ENCODE data around the gene LCA5.
"Not testable (repeated sequence)": the region's sequence is repeated elsewhere in the genome, so short reads cannot be mapped to it uniquely, and the experiment has no call there.

The LCA5 gene

GRCh38 chr6:79536954-79537747 is at the start of gene LCA5:
LCA5 (minus strand) TSS chr6:79537430; CDS start chr6:79518894, 18,536 bp downstream.
- DNase-seq (ENCODE audit: low spot score), result peak; percentile 94

GRCh38 chr6:79586548-79586947 is 49.3 kb upstream of the LCA5 start:
- peak; percentile 48 for DNase-seq (ENCODE audit: low spot score)

- DNase-seq (ENCODE audit: low spot score), result no peak
Measured at GRCh38 chr6:79584332-79584731, 47.1 kb upstream of the LCA5 start.

- not testable (repeated sequence) for DNase-seq (ENCODE audit: low spot score)
Measured at GRCh38 chr6:79577926-79578325, 40.7 kb upstream of the LCA5 start.

- peak; percentile 23 for DNase-seq (ENCODE audit: low spot score)
Measured at GRCh38 chr6:79574630-79575225, 37.5 kb upstream of the LCA5 start.

GRCh38 chr6:79574174-79574573 is 36.9 kb upstream of the LCA5 start:
- no peak for DNase-seq (ENCODE audit: low spot score)

DNA sequence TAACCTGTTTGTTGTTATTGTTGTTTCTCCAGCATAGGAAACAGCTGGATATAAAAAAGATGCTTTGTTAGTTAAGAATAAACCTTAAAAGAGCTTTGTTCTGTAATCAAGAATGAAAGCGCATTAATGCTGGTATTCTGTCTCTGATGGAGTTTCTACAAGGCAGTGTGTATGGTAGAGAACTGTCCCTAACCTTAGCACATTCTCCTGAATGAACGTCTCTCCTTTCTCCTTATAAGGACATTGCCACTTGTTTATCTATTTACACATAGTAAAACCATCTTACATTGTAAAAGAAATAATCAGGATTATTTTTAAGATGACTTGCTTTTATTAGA is 33.8 kb upstream of the LCA5 start:
- DNase-seq (ENCODE audit: low spot score), result no peak

DNA sequence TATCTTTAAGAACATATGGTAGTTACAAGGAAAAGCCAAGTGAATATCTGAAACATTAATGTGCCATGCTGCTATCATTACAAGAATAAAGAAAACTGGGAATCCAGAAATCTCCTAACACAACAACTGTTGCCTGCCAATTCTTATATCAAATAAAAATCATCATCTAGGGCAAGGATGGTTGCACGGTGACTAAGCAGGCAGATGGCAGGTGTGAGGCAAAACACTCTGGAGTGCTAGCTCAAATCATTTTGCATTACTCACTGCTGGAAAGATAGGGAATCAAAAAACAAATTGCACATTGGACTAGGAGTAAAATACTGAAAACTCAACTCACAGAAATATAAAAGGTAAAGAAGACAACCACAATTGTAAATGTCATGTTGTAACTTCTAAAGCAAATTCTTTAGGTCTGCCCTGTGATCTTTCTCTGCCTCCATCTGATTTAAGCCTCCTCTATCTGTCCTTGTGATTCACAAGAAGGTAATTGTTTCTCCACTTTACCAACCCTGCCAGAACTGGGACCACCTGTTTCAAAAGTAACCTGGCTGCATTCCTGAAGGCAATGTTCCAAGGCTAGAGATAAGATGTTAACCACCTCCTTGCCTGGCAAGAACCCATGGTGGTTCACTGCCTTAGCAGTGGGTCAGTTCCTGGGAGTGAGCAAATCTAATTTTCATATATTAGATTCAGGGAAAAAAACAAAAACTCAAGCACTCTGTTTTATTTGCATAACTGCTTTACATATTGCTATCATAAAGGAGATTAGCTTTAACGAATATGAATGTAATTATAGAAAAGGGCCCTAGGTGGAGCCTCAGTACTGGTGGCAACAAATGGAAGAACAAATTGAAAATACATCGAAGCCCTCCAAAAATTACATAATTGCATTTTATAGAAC is 33.1 kb upstream of the LCA5 start:
- DNase-seq (ENCODE audit: low spot score), result peak; percentile 50

DNA sequence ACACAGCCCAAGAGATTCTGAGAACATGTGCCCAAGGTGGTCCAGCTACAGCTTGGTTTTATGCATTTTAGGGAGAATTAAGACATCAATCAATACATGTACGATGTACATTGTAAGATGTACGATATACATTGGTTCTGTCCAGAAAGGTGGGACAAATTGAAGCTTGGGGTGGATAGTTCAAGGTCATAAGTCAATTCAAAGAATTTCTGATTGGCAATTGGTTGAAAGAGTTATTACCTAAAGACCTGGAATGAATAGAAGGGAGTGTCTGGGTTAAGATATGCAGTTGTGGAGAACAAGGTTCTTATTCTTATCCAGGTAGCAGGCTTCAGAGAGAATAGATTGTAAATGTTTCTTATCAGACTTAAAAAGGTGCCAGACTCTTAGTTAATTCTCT is 31.8 kb upstream of the LCA5 start:
- DNase-seq (ENCODE audit: low spot score), result no peak

DNA sequence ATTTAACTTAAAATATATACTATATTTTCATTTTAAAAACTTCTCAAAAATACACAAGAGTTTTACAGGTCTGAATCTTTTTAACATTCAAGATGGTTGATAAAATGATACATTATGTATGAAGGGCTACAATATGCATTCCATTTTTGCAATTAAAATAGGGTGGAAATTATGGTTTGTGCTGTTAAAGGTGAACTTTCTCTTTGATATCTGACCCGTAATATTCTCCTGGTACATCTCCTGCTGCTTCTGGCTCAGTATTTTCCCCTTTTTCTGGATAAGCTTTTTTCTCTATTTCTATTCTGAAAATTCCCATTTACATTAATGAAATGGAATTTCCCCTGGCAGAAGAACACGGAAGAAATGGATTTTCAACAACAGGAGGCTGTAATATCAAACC is 27.4 kb upstream of the LCA5 start:
- no peak for DNase-seq (ENCODE audit: low spot score)

GRCh38 chr6:79559706-79560105 is 22.5 kb upstream of the LCA5 start:
- no peak for DNase-seq (ENCODE audit: low spot score)

DNA sequence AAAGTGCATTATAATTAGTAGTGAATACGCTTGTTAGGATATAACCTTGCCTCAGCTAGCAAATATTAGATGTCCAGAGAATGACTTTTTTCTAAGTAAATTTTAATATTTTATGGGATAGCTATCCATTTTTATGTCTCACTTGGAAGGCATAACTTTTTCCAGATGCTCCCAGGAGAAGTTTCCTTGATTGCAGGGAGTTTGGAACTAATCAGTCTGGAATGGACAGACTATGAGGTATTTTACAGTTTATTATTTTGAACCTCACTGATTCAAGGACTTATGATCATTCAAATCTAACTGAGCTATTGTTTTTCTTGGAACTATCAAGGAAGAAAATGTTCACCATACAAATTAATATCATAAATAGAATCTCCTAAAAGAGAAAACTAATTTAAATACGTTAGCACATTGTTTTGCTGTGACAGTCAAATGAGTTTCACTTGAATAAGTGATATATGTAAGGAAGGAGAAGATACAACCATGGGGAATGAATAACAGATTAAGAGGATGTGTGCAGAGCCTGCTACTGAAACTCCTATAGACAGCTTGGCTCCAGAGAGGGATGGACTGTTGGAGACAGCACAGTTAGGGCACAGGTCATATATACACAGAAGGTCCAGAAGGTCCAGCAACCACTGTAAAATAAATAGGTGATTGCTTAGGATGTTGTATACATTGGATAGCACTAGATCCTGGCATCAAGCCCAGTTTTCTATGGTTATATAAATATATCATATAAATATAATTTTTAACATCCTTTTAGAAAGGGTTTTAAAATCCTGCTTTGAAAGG is 20.6 kb upstream of the LCA5 start:
- DNase-seq (ENCODE audit: low spot score), result no peak

GRCh38 chr6:79554305-79554704 is 17.1 kb upstream of the LCA5 start:
- DNase-seq (ENCODE audit: low spot score), result no peak

DNA sequence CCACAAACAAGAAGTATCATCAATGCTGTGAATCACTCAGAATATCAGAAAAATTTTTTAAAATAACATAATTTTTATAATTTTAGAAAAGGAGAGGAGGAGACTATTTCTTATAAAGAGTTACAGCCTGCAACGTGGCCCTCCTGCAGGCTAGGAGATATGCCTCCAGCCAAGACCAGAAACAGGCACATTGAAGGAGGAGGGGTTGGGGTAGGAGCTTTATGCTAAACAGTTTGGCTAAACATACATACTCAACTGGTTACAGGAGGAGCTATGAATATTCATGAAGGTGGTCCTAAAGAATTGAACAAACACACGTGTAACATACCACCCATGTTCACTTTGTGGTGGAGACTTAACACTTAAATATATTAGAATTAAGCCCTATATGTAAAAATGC is 14.2 kb upstream of the LCA5 start:
- no peak for DNase-seq (ENCODE audit: low spot score)

GRCh38 chr6:79548304-79548703 is 11.1 kb upstream of the LCA5 start:
- DNase-seq (ENCODE audit: low spot score), result no peak

- DNase-seq (ENCODE audit: low spot score), result no peak
Measured at GRCh38 chr6:79546186-79546585, 9.0 kb upstream of the LCA5 start.

- DNase-seq (ENCODE audit: low spot score), result peak; percentile 87
Measured at GRCh38 chr6:79544939-79545450, 7.8 kb upstream of the LCA5 start.

- no peak for DNase-seq (ENCODE audit: low spot score)
Measured at GRCh38 chr6:79544299-79544927, 7.2 kb upstream of the LCA5 start.

DNA sequence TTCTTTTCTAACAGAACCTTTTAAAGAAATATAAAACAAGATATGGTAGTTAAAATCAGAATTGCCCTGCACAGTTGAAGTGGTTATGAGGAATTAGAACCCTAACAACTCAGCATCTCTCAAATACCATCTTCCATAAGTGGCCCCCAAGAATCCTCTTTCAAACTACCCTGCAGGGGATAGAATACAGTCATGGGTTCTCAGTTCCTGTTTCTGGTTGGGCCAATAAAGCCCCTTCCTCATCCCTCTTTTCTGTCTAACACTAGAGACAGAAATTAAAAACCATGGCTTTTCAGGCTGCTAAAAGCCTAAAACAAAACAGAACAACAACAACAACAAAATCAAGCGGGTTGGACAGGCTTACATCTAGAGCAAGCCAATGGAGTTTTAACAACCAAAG is 6.7 kb upstream of the LCA5 start:
- no peak for DNase-seq (ENCODE audit: low spot score)

- DNase-seq (ENCODE audit: low spot score), result no peak
Measured at GRCh38 chr6:79543411-79543810, 6.2 kb upstream of the LCA5 start.

Measured in iPS-NIHi11 (cell line).